ENCODE data around the gene RAB7A. TPM values are rescaled to one million over a fixed set of nuclear protein-coding genes. Genes with fewer than 3 reads are reported as not detected.

Gene RAB7A
- total and polyA plus RNA-seq, 2 experiments from 2014 or later: 89.8 to 156 TPM

DNA sequence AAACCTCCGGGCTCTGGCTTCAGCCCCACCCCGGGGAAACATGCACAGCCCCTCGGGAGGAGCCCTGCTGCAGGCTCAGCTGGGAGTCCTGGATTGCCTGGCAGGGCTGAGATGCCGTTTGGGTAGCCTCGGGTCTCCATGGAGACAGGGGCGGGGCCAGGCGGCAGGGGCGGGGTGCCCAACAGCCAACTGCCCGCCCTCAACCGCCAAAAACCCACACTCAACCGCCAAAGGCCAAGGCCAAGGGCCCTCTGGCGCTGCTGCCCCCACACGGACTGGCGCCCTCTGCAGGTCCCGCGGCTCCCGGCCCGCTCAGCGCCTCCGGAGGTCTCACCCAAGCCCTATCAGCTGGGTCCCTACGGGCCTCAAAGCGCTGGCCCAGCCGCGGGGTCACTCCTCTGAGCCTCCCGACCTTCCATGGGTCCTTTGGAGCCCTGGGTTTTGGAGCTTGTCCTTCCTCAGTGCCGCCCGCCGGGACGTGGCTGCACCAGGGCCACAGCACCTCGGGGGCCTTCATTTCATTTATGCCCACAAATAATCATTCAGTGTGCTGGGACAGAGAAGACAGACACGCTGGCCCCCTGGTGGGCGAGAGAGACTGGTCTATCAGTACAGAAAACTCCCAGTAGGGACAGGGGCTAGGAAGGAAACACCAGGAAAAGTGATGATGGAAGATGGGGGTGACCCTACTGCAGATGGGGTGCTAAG lies 119.9 kb downstream of the RAB7A start:
- Histone ChIP-seq H3K4me2 (peak overlapping the region; percentile 79), H3F3A (replicated peaks; ENCODE audit: low read depth) (0 out of 2 replicates have a peak, but pooled peaks cover 3% of the 10 kb centered on the region), H3K36me3 (ENCODE audit: insufficient read depth) (no peaks in the 10 kb centered on the region), H2AFZ (peak overlapping the region; percentile 94), H3K27me3 (ENCODE audit: insufficient read depth) (no peaks in the 10 kb centered on the region), H3K79me2 (replicated peaks; ENCODE audit: insufficient read depth) (no peaks in the 10 kb centered on the region), H4K20me1 (replicated peaks; ENCODE audit: insufficient read depth) (no peaks in the 10 kb centered on the region), H3K4me3 (peak overlapping the region; percentile 47), H3K4me1 (ENCODE audit: insufficient read depth) (peaks cover 14% of the 10 kb centered on the region; the same call in 1 of the 2 replicates), H3K27ac (ENCODE audit: low read depth) (no peak overlapping the region), H3K9me2 (ENCODE audit: insufficient read depth) (no peaks in the 10 kb centered on the region)
- Mint-ChIP-seq H3K4me1 (peaks cover 19% of the 10 kb centered on the region), H3K4me3 (peak overlapping the region; percentile 61), H3K27me3 (ENCODE audit: insufficient read depth, low read depth, poor library complexity) (peaks cover 13% of the 10 kb centered on the region), H3K9me3 (peaks cover 12% of the 10 kb centered on the region), H3K36me3 (ENCODE audit: low read depth) (peaks cover 3% of the 10 kb centered on the region), H3K27ac (no peak overlapping the region)
- TF ChIP-seq CREB1 (CRISPR knock-in tag; IDR thresholded peaks at IDR 0.05; ENCODE audit: low read depth) (peak; percentile 8; the same call in 1 of the 2 replicates), EZH2 (IDR thresholded peaks at IDR 0.05; ENCODE audit: low read depth, unreplicated experiment) (no peak)
- TF ChIP-seq, protein P1, sequence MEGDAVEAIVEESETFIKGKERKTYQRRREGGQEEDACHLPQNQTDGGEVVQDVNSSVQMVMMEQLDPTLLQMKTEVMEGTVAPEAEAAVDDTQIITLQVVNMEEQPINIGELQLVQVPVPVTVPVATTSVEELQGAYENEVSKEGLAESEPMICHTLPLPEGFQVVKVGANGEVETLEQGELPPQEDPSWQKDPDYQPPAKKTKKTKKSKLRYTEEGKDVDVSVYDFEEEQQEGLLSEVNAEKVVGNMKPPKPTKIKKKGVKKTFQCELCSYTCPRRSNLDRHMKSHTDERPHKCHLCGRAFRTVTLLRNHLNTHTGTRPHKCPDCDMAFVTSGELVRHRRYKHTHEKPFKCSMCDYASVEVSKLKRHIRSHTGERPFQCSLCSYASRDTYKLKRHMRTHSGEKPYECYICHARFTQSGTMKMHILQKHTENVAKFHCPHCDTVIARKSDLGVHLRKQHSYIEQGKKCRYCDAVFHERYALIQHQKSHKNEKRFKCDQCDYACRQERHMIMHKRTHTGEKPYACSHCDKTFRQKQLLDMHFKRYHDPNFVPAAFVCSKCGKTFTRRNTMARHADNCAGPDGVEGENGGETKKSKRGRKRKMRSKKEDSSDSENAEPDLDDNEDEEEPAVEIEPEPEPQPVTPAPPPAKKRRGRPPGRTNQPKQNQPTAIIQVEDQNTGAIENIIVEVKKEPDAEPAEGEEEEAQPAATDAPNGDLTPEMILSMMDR (conservative IDR thresholded peaks at IDR 0.05; ENCODE audit: low read depth in 2 of 2): peak; percentile 72 to 90
- ATAC-seq (peak; percentile 88), DNase-seq (ENCODE audit: low spot score) (peak; percentile 96)

DNA sequence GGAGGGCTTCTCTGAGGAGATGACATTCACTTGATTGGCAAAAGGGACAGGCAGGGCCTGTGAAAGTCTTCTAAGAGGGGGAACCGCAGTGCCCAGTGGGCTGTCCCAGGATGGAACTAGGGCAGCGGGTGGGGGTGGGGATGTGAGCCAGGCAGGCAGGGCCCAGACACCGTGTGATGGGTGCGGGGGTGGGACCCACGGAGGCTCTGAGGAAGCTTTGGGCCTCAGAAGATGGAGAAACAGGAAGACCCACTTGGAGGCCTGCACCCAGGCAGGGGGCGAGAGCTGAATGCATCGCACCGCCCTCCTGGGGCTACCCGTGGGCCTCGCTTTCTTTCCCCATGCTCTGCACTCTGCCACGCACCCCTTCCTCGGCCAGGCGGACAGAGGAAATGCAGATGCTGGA lies 120.5 kb downstream of the RAB7A start:
- Histone ChIP-seq H3K9me2 (ENCODE audit: insufficient read depth) (no peaks in the 10 kb centered on the region), H3K4me3 (peak overlapping the region; percentile 47), H3K27ac (ENCODE audit: low read depth) (no peak overlapping the region), H3K79me2 (replicated peaks; ENCODE audit: insufficient read depth) (no peaks in the 10 kb centered on the region), H4K20me1 (replicated peaks; ENCODE audit: insufficient read depth) (no peaks in the 10 kb centered on the region), H3K27me3 (ENCODE audit: insufficient read depth) (no peaks in the 10 kb centered on the region), H3K4me1 (ENCODE audit: insufficient read depth) (peaks cover 14% of the 10 kb centered on the region; the same call in 1 of the 2 replicates), H2AFZ (no peak overlapping the region; the same call in 1 of the 2 replicates), H3K36me3 (ENCODE audit: insufficient read depth) (no peaks in the 10 kb centered on the region), H3K4me2 (peak overlapping the region; percentile 79), H3F3A (replicated peaks; ENCODE audit: low read depth) (0 out of 2 replicates have a peak, but pooled peaks cover 3% of the 10 kb centered on the region)
- Mint-ChIP-seq H3K4me1 (peaks cover 19% of the 10 kb centered on the region), H3K4me3 (peak overlapping the region; percentile 61; the same call in 2 of the 3 replicates), H3K27ac (no peak overlapping the region), H3K27me3 (ENCODE audit: insufficient read depth, low read depth, poor library complexity) (peaks cover 11% of the 10 kb centered on the region), H3K36me3 (ENCODE audit: low read depth) (no peaks in the 10 kb centered on the region; the same call in 2 of the 3 replicates), H3K9me3 (peaks cover 11% of the 10 kb centered on the region)
- peak; percentile 9 for ATAC-seq
- TF ChIP-seq POLR2AphosphoS5 (IDR thresholded peaks at IDR 0.05; ENCODE audit: low read depth) (no peak), STAT1 (IDR thresholded peaks at IDR 0.05; ENCODE audit: unreplicated experiment) (no peak), ZNF331 (CRISPR knock-in tag; IDR thresholded peaks at IDR 0.05; ENCODE audit: low read depth) (no peak), EZH2 (IDR thresholded peaks at IDR 0.05; ENCODE audit: low read depth, unreplicated experiment) (no peak), EZH2phosphoT487 (IDR thresholded peaks at IDR 0.05; ENCODE audit: unreplicated experiment) (no peak), ZNF114 (CRISPR knock-in tag; IDR thresholded peaks at IDR 0.05) (no peak), CREB1 (CRISPR knock-in tag; IDR thresholded peaks at IDR 0.05; ENCODE audit: low read depth) (no peak)
- TF ChIP-seq, protein P2, sequence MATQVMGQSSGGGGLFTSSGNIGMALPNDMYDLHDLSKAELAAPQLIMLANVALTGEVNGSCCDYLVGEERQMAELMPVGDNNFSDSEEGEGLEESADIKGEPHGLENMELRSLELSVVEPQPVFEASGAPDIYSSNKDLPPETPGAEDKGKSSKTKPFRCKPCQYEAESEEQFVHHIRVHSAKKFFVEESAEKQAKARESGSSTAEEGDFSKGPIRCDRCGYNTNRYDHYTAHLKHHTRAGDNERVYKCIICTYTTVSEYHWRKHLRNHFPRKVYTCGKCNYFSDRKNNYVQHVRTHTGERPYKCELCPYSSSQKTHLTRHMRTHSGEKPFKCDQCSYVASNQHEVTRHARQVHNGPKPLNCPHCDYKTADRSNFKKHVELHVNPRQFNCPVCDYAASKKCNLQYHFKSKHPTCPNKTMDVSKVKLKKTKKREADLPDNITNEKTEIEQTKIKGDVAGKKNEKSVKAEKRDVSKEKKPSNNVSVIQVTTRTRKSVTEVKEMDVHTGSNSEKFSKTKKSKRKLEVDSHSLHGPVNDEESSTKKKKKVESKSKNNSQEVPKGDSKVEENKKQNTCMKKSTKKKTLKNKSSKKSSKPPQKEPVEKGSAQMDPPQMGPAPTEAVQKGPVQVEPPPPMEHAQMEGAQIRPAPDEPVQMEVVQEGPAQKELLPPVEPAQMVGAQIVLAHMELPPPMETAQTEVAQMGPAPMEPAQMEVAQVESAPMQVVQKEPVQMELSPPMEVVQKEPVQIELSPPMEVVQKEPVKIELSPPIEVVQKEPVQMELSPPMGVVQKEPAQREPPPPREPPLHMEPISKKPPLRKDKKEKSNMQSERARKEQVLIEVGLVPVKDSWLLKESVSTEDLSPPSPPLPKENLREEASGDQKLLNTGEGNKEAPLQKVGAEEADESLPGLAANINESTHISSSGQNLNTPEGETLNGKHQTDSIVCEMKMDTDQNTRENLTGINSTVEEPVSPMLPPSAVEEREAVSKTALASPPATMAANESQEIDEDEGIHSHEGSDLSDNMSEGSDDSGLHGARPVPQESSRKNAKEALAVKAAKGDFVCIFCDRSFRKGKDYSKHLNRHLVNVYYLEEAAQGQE (IDR thresholded peaks at IDR 0.05; ENCODE audit: unreplicated experiment): no peak
- TF ChIP-seq, protein P1 (conservative IDR thresholded peaks at IDR 0.05; ENCODE audit: low read depth in 2 of 2): no peak
- DNase-seq (ENCODE audit: low spot score): no peak
